GM19395 (cell line): ENCODE results near the gene RTN4RL1.
"Not testable (repeated sequence)": the region's sequence is repeated elsewhere in the genome, so short reads cannot be mapped to it uniquely, and the experiment has no call there.

Source experiments
- ATAC-seq: cut with Tn5 transposase; IDR thresholded peaks from one replicate; pipeline ENCODE4 v1.9.1; 2021; ENCODE audit warnings: mild to moderate bottlenecking, moderate library complexity; ENCODE audit not compliant: unreplicated experiment

RTN4RL1 gene

GRCh38 chr17:1899403-1900000 lies 125.6 kb downstream of the RTN4RL1 start:
- ATAC-seq = no peak

- ATAC-seq = no peak
Measured at GRCh38 chr17:1898872-1899271, 126.3 kb downstream of the RTN4RL1 start.

- ATAC-seq = no peak
Measured at GRCh38 chr17:1898332-1898731, 126.8 kb downstream of the RTN4RL1 start.

GRCh38 chr17:1897105-1897656 lies 128.0 kb downstream of the RTN4RL1 start:
- no peak for ATAC-seq

GRCh38 chr17:1896243-1897104 lies 128.7 kb downstream of the RTN4RL1 start:
- no peak for ATAC-seq

- not testable (repeated sequence) for ATAC-seq
Measured at GRCh38 chr17:1895479-1895878, 129.7 kb downstream of the RTN4RL1 start.

- no peak for ATAC-seq
Measured at GRCh38 chr17:1894753-1895339, 130.3 kb downstream of the RTN4RL1 start.

GRCh38 chr17:1890758-1891450 lies 134.2 kb downstream of the RTN4RL1 start:
- ATAC-seq = no peak

GRCh38 chr17:1888741-1889140 lies 136.4 kb downstream of the RTN4RL1 start:
- no peak for ATAC-seq
